Liver (tissue), 3 donors: ENCODE measurements around the gene CPLANE2.

ENCODE experiments used
- JUND ChIP-seq, 2 donors: IDR thresholded peaks; 2 replicates each; pipeline ENCODE4 v1.6.1; 2016; ENCODE audit warnings: antibody characterized with exemption in 2 of 2
- SP1 ChIP-seq: IDR thresholded peaks from 2 replicates; pipeline ENCODE4 v1.6.1; 2018; ENCODE audit warnings: antibody characterized with exemption, mild to moderate bottlenecking
- TAF1 ChIP-seq: conservative IDR thresholded peaks from 2 replicates; pipeline ENCODE4 v1.6.1; 2016; ENCODE audit warnings: antibody characterized with exemption, mild to moderate bottlenecking
- YY1 ChIP-seq: IDR thresholded peaks from 2 replicates; pipeline ENCODE4 v1.6.1; 2016; ENCODE audit warnings: antibody characterized with exemption, mild to moderate bottlenecking
- TF ChIP-seq, protein P1 (sequence below): fragments of 150-350 bp; IDR thresholded peaks from 2 replicates; pipeline ENCODE4 v1.5.1; 2017; ENCODE audit warnings: improper control_type of control experiment, low read depth, low read length; ENCODE audit not compliant: missing input control
- TF ChIP-seq, protein P2 (sequence below): IDR thresholded peaks from 2 replicates; pipeline ENCODE4 v1.6.1; 2016; ENCODE audit warnings: antibody characterized with exemption
- TF ChIP-seq, protein P3 (sequence below): IDR thresholded peaks from 2 replicates; pipeline ENCODE4 v1.6.1; 2016; ENCODE audit warnings: antibody characterized with exemption
- donor health status: healthy.
- donor health status: healthy.

DNA sequence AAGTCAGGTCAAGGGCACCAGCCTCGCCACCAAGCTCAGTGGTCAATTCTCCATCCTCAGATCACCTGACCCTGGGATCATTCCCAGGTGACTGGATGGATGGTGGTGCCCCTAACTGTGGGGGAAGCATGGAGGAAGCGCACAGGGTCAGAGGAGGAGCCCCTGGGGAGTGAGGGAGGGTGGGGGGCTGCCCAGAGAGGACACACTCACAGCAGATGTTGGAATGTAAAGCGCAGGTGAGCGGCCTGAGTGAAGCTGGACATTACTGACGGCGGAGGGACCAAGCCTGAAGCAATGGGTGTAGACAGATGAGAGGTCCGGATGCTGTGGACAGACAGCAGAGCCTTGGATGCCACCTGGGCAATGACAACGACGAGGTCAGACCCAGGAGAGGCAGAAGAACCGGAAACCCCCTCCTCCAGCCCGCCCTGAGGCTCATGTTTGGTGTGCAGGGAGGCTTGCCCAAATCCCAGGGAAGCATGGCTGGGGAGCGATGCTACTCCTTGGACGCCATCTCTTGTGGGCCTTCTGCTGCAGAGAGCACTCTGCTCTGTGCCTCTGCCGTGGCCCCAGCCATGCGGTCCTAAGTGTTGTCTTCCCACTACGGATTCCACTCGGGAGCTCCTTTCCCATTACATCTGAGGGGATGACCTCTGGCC is 5.7 kb upstream of the CPLANE2 start:
- TF ChIP-seq YY1 (no peak), JUND (IDR thresholded peaks at IDR 0.05) (no peak), SP1 (no peak), TAF1 (no peak)
- TF ChIP-seq, protein P1, sequence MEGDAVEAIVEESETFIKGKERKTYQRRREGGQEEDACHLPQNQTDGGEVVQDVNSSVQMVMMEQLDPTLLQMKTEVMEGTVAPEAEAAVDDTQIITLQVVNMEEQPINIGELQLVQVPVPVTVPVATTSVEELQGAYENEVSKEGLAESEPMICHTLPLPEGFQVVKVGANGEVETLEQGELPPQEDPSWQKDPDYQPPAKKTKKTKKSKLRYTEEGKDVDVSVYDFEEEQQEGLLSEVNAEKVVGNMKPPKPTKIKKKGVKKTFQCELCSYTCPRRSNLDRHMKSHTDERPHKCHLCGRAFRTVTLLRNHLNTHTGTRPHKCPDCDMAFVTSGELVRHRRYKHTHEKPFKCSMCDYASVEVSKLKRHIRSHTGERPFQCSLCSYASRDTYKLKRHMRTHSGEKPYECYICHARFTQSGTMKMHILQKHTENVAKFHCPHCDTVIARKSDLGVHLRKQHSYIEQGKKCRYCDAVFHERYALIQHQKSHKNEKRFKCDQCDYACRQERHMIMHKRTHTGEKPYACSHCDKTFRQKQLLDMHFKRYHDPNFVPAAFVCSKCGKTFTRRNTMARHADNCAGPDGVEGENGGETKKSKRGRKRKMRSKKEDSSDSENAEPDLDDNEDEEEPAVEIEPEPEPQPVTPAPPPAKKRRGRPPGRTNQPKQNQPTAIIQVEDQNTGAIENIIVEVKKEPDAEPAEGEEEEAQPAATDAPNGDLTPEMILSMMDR, result no peak
- TF ChIP-seq, protein P2, sequence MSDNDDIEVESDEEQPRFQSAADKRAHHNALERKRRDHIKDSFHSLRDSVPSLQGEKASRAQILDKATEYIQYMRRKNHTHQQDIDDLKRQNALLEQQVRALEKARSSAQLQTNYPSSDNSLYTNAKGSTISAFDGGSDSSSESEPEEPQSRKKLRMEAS, result no peak
- TF ChIP-seq, protein P3, sequence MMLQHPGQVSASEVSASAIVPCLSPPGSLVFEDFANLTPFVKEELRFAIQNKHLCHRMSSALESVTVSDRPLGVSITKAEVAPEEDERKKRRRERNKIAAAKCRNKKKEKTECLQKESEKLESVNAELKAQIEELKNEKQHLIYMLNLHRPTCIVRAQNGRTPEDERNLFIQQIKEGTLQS, result no peak
